KMS-11 (cell line): ENCODE data around the gene PRPH2.
A peak's percentile ranks its signal among the peaks of the same experiment; 100 is the strongest.

ENCODE experiments used
- H2AFZ ChIP-seq: fragments of 200-600 bp; sonication (generic); 2 replicates; pipeline ENCODE4 v1.6.1; 2016; ENCODE audit warnings: antibody characterized with exemption, mixed run types, low read depth
- H3K27ac ChIP-seq: fragments of 200-600 bp; sonication (generic); 2 replicates; pipeline ENCODE4 v1.6.1; 2016; ENCODE audit warnings: mild to moderate bottlenecking, mixed run types
- H3K27me3 ChIP-seq: fragments of 200-600 bp; sonication (generic); 2 replicates; pipeline ENCODE4 v1.6.1; 2017; ENCODE audit warnings: mild to moderate bottlenecking, low read depth, mixed run types, moderate library complexity; ENCODE audit not compliant: insufficient read depth
- H3K36me3 ChIP-seq: fragments of 200-600 bp; sonication (generic); 2 replicates; pipeline ENCODE4 v1.6.1; 2017; ENCODE audit warnings: mild to moderate bottlenecking, mixed run types; ENCODE audit not compliant: insufficient read depth
- H3K4me1 ChIP-seq: fragments of 200-600 bp; sonication (generic); 2 replicates; pipeline ENCODE4 v1.6.1; 2016; ENCODE audit warnings: mild to moderate bottlenecking, low read depth, mixed run types; ENCODE audit not compliant: poor library complexity, severe bottlenecking
- H3K4me2 ChIP-seq: fragments of 200-600 bp; sonication (generic); 2 replicates; pipeline ENCODE4 v1.7.0; 2016; ENCODE audit warnings: mild to moderate bottlenecking, mixed run types
- H3K4me3 ChIP-seq: fragments of 200-600 bp; sonication (generic); IDR thresholded peaks from 2 replicates; pipeline ENCODE4 v1.6.1; 2017; ENCODE audit warnings: low read depth, low read length, mixed read lengths; ENCODE audit not compliant: insufficient read depth
- H3K79me2 ChIP-seq: fragments of 200-600 bp; sonication (generic); 2 replicates; pipeline ENCODE4 v1.6.1; 2016; ENCODE audit warnings: low read depth, mixed run types; ENCODE audit not compliant: insufficient read depth
- H3K9ac ChIP-seq: fragments of 200-600 bp; sonication (generic); 2 replicates; pipeline ENCODE4 v1.6.1; 2016; ENCODE audit warnings: mild to moderate bottlenecking, mixed run types
- H4K20me1 ChIP-seq: fragments of 200-600 bp; sonication (generic); 2 replicates; pipeline ENCODE4 v1.6.1; 2016; ENCODE audit warnings: mild to moderate bottlenecking, mixed run types; ENCODE audit not compliant: insufficient read depth
- TF ChIP-seq, protein P1 (sequence below): fragments of 200-600 bp; sonication (generic); conservative IDR thresholded peaks from 2 replicates; pipeline ENCODE4 v1.6.1; 2017; ENCODE audit warnings: low read depth, mild to moderate bottlenecking, antibody characterized with exemption, low read length, moderate library complexity, mixed read lengths

Gene PRPH2, protein sequence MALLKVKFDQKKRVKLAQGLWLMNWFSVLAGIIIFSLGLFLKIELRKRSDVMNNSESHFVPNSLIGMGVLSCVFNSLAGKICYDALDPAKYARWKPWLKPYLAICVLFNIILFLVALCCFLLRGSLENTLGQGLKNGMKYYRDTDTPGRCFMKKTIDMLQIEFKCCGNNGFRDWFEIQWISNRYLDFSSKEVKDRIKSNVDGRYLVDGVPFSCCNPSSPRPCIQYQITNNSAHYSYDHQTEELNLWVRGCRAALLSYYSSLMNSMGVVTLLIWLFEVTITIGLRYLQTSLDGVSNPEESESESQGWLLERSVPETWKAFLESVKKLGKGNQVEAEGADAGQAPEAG

DNA sequence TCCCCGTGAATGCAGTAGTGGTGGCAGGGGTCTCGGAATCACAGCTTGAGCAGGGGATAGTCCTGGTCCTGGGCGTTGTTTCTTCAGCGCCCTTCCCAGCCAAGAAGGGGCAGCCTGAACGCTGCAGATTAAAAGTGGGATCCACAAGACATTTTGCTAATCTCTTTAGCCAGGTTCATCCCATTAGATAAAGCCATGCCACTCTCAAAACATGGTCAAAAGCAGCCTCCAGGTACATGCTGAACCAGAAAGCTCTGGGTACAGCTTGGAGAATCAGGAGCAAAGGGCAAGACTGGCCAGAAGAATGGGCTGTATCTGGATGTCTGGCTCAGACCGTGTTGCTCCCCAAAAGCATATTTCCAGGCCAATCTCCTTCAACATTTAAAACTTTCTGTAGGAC is at the start of gene PRPH2:
PRPH2 (minus strand) TSS at position 101 of the 400 bp plus-strand sequence. CDS start 263 bp downstream, outside the sequence.
- TF ChIP-seq, protein P1, sequence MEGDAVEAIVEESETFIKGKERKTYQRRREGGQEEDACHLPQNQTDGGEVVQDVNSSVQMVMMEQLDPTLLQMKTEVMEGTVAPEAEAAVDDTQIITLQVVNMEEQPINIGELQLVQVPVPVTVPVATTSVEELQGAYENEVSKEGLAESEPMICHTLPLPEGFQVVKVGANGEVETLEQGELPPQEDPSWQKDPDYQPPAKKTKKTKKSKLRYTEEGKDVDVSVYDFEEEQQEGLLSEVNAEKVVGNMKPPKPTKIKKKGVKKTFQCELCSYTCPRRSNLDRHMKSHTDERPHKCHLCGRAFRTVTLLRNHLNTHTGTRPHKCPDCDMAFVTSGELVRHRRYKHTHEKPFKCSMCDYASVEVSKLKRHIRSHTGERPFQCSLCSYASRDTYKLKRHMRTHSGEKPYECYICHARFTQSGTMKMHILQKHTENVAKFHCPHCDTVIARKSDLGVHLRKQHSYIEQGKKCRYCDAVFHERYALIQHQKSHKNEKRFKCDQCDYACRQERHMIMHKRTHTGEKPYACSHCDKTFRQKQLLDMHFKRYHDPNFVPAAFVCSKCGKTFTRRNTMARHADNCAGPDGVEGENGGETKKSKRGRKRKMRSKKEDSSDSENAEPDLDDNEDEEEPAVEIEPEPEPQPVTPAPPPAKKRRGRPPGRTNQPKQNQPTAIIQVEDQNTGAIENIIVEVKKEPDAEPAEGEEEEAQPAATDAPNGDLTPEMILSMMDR: no peak
- H3K9ac ChIP-seq: no peak within 1 kb of the TSS

DNA sequence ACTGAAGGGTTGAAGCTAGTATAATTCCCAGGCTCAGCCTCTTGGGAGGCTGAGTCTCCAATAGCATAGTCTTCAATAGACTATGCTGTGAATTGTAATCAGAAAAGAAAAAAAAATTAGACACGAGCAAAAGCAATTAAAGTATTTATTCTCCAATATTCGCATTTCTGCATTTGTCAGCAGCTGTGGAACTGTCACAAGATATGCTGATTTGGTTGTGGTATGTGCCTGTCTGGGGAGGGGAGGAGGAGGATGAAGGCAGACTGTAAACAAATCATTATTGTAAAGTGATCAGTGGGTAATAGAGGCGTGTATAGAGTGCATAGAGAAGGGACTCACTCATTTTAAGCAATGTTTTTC is 49.3 kb upstream of the PRPH2 start:
- H3K4me1 ChIP-seq: peaks cover 64% of the 10 kb centered on the region
- peaks cover 32% of the 10 kb centered on the region for H3K79me2 ChIP-seq
- H3K4me2 ChIP-seq: peak overlapping the region; percentile 98
- TF ChIP-seq, protein P1: no peak
- peak overlapping the region; percentile 39 for H2AFZ ChIP-seq
- H3K9ac ChIP-seq: peak overlapping the region; percentile 95
- no peaks in the 10 kb centered on the region for H3K27me3 ChIP-seq
- H3K36me3 ChIP-seq: no peaks in the 10 kb centered on the region
- H4K20me1 ChIP-seq: no peaks in the 10 kb centered on the region
- no peak overlapping the region for H3K4me3 ChIP-seq
- peak overlapping the region; percentile 100 for H3K27ac ChIP-seq

More for the DNA sequence above, at the start of gene PRPH2:
- no peak within 1 kb of the TSS for H3K27ac ChIP-seq
- no peak within 1 kb of the TSS for H3K4me3 ChIP-seq
- no peaks in the 10 kb centered on the region for H3K27me3 ChIP-seq
- H4K20me1 ChIP-seq: no peaks in the 10 kb centered on the region
- no peak within 1 kb of the TSS for H3K4me2 ChIP-seq
- no peaks in the 10 kb centered on the region for H3K36me3 ChIP-seq
- H2AFZ ChIP-seq: no peak within 1 kb of the TSS
- no peaks in the 10 kb centered on the region for H3K79me2 ChIP-seq
- peaks cover 8% of the 10 kb centered on the region for H3K4me1 ChIP-seq

DNA sequence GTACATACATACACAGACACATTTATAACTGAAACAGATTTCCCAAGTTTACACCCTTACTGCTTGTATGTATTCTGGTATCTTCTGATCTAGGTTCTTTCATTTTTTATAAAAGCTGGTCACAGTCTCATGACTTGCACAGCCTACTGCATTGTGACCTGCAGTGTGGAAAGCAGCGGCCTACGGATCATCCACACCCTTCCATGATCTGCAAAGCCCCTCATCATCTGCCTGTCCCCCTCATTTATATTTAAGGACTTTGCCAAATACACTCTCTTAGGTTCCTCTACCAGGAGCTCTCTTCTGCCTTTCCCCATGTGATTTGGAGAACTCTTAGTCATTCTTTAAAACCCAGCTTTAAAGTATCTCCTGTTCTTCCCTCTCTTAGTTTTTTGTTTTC is 47.4 kb upstream of the PRPH2 start:
- Histone ChIP-seq H3K9ac (peak overlapping the region; percentile 95; the same call in 1 of the 2 replicates), H3K27ac (peak overlapping the region; percentile 100), H3K4me2 (peak overlapping the region; percentile 68; the same call in 1 of the 2 replicates)

DNA sequence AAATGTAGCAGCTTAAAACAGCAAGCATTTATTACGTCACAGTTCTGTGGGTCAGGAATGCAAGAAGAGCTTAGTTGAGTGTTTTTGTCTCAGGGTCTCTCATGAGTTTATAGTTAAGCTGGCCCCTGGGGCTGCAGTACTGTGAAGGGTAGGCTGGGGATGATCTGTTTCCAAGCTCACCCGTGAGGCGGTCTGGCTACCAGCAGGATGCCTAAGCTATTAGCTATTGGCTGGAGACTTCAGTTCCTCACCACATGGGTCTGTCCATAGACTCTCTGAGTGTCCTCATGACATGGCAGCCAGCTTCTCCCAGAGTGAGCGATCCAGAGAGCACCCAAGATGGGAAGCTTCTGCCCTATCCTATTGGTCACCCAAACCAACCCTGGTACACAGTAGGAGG is 46.7 kb upstream of the PRPH2 start:
- peaks cover 39% of the 10 kb centered on the region for H3K4me1 ChIP-seq
- no peak overlapping the region for H3K4me3 ChIP-seq
- TF ChIP-seq, protein P1: no peak

More for the DNA sequence above, 47.4 kb upstream of the PRPH2 start:
- peaks cover 24% of the 10 kb centered on the region; the same call in 1 of the 2 replicates for H3K79me2 ChIP-seq
- peaks cover 47% of the 10 kb centered on the region for H3K4me1 ChIP-seq
- H3K4me3 ChIP-seq: no peak overlapping the region
- no peaks in the 10 kb centered on the region for H3K36me3 ChIP-seq
- TF ChIP-seq, protein P1: no peak
- H4K20me1 ChIP-seq: no peaks in the 10 kb centered on the region
- H3K27me3 ChIP-seq: no peaks in the 10 kb centered on the region
- H2AFZ ChIP-seq: peak overlapping the region; percentile 64; the same call in 1 of the 2 replicates

More for the DNA sequence above, 46.7 kb upstream of the PRPH2 start:
- H3K9ac ChIP-seq: no peak overlapping the region
- H3K36me3 ChIP-seq: no peaks in the 10 kb centered on the region
- H3K27me3 ChIP-seq: no peaks in the 10 kb centered on the region
- H4K20me1 ChIP-seq: no peaks in the 10 kb centered on the region
- H3K4me2 ChIP-seq: no peak overlapping the region
- peaks cover 20% of the 10 kb centered on the region; the same call in 1 of the 2 replicates for H3K79me2 ChIP-seq
- H2AFZ ChIP-seq: no peak overlapping the region
- peak overlapping the region; percentile 100; the same call in 1 of the 2 replicates for H3K27ac ChIP-seq
